Testis (tissue), 3 donors: Measurements from ENCODE around the gene LIMA1. TPM values are rescaled to one million over a fixed set of nuclear protein-coding genes. Genes with fewer than 3 reads are reported as not detected.

Experiments
- DNase-seq: peaks from one replicate; pipeline ENCODE4 v3.0.0-alpha.2; 2019
- H3K27ac ChIP-seq, 2 donors: fragments of 200-600 bp; sonication (generic); one replicate each; pipeline ENCODE4 v1.5.1; 2019
- H3K27me3 ChIP-seq: fragments of 200-600 bp; sonication (generic); one replicate; pipeline ENCODE4 v1.5.1; 2019
- H3K36me3 ChIP-seq: fragments of 200-600 bp; sonication (generic); one replicate; pipeline ENCODE4 v1.5.1; 2017; ENCODE audit warnings: low read depth; ENCODE audit errors: missing control alignments
- H3K4me1 ChIP-seq: fragments of 200-600 bp; sonication (generic); one replicate; pipeline ENCODE4 v1.5.1; 2019
- H3K4me3 ChIP-seq, 2 donors: fragments of 200-600 bp; sonication (generic); one replicate each; pipeline ENCODE4 v1.5.1; 2017 to 2019
- H3K9me3 ChIP-seq: fragments of 200-600 bp; sonication (generic); one replicate; pipeline ENCODE4 v1.5.1; 2017
- CTCF ChIP-seq, 3 experiments: fragments of 450-650 bp in 2 of 3; fragments of 200-600 bp in 1 of 3; sonication (generic) in 1 of 3; IDR thresholded peaks; one replicate each; pipeline ENCODE4 v1.5.1; 2016 to 2019; ENCODE audit warnings: antibody characterized with exemption in 3 of 3, mild to moderate bottlenecking in 2 of 3, moderate library complexity in 1 of 3
- POLR2A ChIP-seq: fragments of 450-650 bp; IDR thresholded peaks from one replicate; pipeline ENCODE4 v1.6.1; 2017; ENCODE audit warnings: antibody characterized with exemption, mild to moderate bottlenecking, moderate library complexity
- WGBS, 2 donors: methylation state at CpG; one replicate each; pipeline ENCODE4 v1.1.5; 2018; 5-methylcytosine and 5-hydroxymethylcytosine counted together
- intact Hi-C: fragments of 100-400 bp; cut with DNase I; formaldehyde crosslinking; loops from one replicate; pipeline ENCODE4 v1.15.1; 2023; ENCODE audit warnings: low total_unique reads
- polyA plus RNA-seq: library from polyadenylated mRNA; stranded (reverse); fragments of 350-450 nt; fragmentation: Illumina TruSeq; extraction: RNeasy Lipid Tissue Mini Kit (QIAGEN cat#74804); gene quantifications from one replicate; pipeline ENCODE4 v1.2.3, GENCODE V29; 2014; ENCODE audit warnings: low read depth, low replicate concordance; ENCODE audit not compliant: insufficient read depth
- total RNA-seq, 2 donors: library from RNA; depleted of rRNA; stranded (reverse); fragments of >200 nt; gene quantifications; one replicate each; pipeline ENCODE4 v1.2.3, GENCODE V29; 2016

LIMA1 gene
- total and polyA plus RNA-seq, 3 donors from 2014 or later, result 37.8 to 42.8 (median 41.0) TPM

- Histone ChIP-seq H3K4me1 (no peaks in the 10 kb centered on the region), H3K27me3 (no peaks in the 10 kb centered on the region), H3K27ac (no peak overlapping the region), H3K9me3 (no peaks in the 10 kb centered on the region), H3K4me3 (no peak overlapping the region), H3K36me3 (no peaks in the 10 kb centered on the region)
- intact Hi-C loops, result no loop called here
- DNase-seq, result no peak
- TF ChIP-seq POLR2A (no peak), CTCF (IDR thresholded peaks at IDR 0.05) (no peak)
- 91 to 92% methylated on average over 5 of the region's 5 CpGs for WGBS, 2 donors
Measured at GRCh38 chr12:50198829-50199228, 84.5 kb downstream of the LIMA1 start.

- H3K27ac ChIP-seq, result no peak overlapping the region
- no peaks in the 10 kb centered on the region for H3K27me3 ChIP-seq
- WGBS, 2 donors, result 71 to 82% methylated on average over 5 of the region's 5 CpGs
- no peak for TF ChIP-seq POLR2A
- no peak for TF ChIP-seq CTCF (IDR thresholded peaks at IDR 0.05)
- no peaks in the 10 kb centered on the region for H3K9me3 ChIP-seq
- no peaks in the 10 kb centered on the region for H3K36me3 ChIP-seq
- DNase-seq, result no peak
- H3K4me3 ChIP-seq, result no peak overlapping the region
- no peaks in the 10 kb centered on the region for H3K4me1 ChIP-seq
- intact Hi-C loops, result no loop called here
Measured at GRCh38 chr12:50197297-50197727, 86.0 kb downstream of the LIMA1 start.

- WGBS, 2 donors, result 82 to 86% methylated on average over 4 of the region's 4 CpGs
- TF ChIP-seq POLR2A (no peak), CTCF (IDR thresholded peaks at IDR 0.05) (no peak)
- H3K36me3 ChIP-seq, result no peaks in the 10 kb centered on the region
- H3K27ac ChIP-seq, result no peak overlapping the region
- intact Hi-C loops, result no loop called here
- no peak overlapping the region for H3K4me3 ChIP-seq
- H3K27me3 ChIP-seq, result no peaks in the 10 kb centered on the region
- no peaks in the 10 kb centered on the region for H3K4me1 ChIP-seq
- no peaks in the 10 kb centered on the region for H3K9me3 ChIP-seq
- DNase-seq, result no peak
Measured at GRCh38 chr12:50196537-50196936, 86.8 kb downstream of the LIMA1 start.

GRCh38 chr12:50195832-50196231 is 87.5 kb downstream of the LIMA1 start:
- no peaks in the 10 kb centered on the region for H3K36me3 ChIP-seq
- no peak overlapping the region for H3K27ac ChIP-seq
- H3K4me3 ChIP-seq, result no peak overlapping the region
- H3K4me1 ChIP-seq, result no peaks in the 10 kb centered on the region
- no peak for DNase-seq
- TF ChIP-seq CTCF (IDR thresholded peaks at IDR 0.05) (no peak), POLR2A (no peak)
- H3K27me3 ChIP-seq, result no peaks in the 10 kb centered on the region
- WGBS, 2 donors, result 79 to 81% methylated on average over 4 of the region's 4 CpGs
- intact Hi-C loops, result no loop called here
- no peaks in the 10 kb centered on the region for H3K9me3 ChIP-seq

GRCh38 chr12:50192908-50193307 is 90.4 kb downstream of the LIMA1 start:
- Histone ChIP-seq H3K9me3 (no peaks in the 10 kb centered on the region), H3K36me3 (no peaks in the 10 kb centered on the region), H3K27ac (no peak overlapping the region), H3K4me3 (no peak overlapping the region), H3K4me1 (peaks cover 5% of the 10 kb centered on the region), H3K27me3 (no peaks in the 10 kb centered on the region)
- intact Hi-C loops, result no loop called here
- DNase-seq, result no peak
- no peak for TF ChIP-seq POLR2A
- no peak for TF ChIP-seq CTCF (IDR thresholded peaks at IDR 0.05)
- WGBS, 2 donors, result 79 to 90% methylated on average over 5 of the region's 5 CpGs
